GM19324 (cell line): Measurements from ENCODE around the gene CNGA3.
"Not testable (repeated sequence)": the region's sequence is repeated elsewhere in the genome, so short reads cannot be mapped to it uniquely, and the experiment has no call there.

ENCODE experiments used
- ATAC-seq: cut with Tn5 transposase; IDR thresholded peaks from one replicate; pipeline ENCODE4 v1.9.1; 2021; ENCODE audit warnings: mild to moderate bottlenecking, moderate library complexity; ENCODE audit not compliant: unreplicated experiment, low FRiP score

Gene CNGA3

DNA sequence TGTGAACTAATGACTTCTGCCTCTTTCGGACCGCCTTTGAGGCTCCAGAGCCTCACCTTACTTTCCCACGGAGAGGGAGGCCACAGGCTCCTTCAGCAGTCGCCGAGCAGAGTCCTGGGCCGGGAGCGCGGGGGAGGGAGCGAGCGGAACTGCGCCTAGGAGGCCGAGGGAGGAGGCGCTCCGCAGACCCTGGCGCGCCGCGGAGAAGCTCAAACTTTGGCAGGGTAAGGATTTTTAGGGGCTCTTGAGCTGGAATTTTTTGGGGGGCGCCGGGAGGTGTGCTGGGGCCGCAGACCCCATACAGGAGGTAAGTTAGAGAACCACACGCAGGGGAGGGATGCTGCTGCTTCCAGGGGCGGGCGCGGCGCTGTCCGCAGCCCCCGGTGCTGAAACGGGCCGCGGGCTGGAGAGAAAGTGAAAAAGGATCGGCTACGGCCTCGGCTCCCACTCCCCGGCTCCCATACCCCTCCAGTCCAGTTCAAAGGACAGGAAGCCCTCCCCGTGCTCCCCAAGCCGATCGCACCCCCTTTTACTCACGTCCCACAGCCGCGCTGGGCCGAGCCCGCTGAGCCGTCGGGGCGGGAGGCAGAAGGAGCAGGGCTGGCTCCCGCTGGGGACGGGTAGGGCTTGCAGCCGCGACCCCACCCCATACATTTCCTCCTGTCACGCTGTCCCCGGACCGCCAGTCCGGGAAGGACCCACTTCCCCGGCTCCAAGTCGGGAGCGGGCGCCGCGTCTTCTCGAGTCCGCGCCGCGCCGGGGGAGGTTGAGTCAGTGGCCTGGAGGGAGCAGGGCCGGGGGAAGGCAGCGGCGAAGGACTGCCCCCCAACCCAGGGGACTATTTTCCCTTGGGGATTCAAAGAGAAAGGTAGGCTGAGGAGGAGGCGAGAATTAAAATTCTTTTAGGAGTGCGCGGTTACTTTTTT is at the start of gene CNGA3:
CNGA3 (plus strand) TSS at position 146 of the 926 bp plus-strand sequence. CDS start 23,520 bp downstream, outside the sequence.
- no peak for ATAC-seq

DNA sequence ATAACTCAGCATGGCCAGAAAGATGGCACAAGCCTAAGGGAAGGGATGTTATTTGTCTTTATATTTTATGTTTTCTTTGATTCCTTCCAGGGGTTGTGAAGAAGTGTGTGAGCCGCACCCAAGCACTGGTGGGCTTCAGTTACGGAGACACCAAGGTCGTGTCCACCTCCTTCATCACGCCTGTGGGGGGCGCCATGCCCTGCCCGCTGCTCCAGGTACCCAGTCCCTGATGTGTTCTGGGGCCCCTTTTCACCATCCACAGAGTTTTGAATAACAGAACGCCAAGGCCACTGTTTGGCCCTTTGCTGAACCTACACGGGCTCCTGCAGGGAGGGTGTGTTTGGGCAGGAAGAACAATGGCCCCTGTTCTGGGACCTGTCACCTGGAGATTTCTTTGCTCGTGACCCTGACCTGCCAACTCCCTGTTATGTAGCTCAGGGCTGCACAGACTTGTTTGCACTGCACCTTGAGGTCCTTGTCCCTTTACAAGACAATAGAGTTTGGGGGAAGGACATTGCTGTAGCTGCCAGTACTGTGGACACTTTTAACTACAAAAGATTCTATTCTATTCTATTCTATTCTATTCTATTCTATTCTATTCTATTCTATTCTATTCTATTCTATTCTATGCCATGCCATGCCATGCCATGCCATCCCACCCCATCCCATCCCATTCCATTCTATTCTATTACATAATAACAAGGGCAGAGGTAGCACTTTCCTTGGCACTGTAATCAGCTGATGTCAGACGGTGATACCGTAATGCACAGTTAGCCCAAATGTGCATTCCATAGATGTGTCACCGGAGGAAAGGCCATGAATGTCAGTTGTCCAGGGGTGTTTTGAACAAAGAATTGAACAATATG is 48.2 kb upstream of the CNGA3 start:
- no peak for ATAC-seq

DNA sequence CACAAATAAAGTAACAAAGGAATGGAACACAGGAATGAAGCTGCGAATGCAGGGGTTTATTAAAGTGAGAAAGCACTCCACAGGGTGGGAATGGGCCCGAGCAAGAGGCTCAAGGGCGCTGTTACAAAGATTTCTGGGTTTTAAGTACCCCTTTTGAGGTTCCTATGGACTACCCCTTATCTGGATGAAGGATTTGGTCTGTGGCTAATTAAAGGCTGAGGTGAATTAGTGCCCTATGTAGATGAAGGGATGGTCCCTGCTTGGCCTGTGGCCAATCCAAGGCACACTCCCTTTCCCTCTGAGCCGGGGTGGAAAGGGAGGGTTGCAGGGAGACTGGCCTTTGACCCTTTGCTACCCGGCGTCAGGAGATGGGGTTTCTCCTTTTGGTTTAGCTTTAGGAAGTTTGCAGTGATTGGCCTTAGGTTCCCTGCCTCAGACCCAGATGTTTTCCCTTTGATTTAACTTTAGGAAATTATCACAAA is 47.5 kb upstream of the CNGA3 start:
- ATAC-seq = no peak

DNA sequence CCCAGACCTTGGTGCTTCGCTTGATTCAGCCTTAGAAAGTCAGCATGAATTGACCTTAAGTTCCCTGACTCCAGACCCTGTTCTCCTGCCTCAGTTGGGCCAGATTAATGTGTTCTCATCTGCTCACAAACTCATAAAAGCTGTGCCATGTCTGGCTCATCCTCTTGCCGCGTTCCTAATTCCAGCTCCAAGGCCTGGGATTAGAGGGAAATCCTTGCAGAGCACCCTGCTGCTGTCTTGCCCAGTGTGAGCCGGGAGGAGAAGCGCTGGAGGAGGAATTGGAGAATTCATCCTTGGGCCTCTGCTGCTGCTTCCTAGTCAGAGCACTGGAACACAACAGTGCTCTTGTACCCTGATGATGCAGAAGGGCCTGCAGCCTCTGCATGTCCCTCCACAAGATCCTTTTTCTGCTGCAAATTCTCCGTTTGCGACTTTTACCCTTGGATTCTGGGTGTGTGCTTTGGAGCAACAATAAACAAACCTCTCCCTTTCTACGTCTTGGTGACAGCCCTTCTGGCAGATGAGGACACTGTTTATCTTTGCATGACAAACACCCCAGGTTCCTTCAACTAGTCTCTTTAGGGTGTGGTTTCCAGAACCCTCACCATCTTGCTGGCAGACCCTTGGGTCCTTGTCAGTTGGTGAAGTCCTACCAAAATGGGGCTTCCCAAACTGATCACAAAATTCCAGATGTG is 46.9 kb upstream of the CNGA3 start:
- ATAC-seq = no peak

DNA sequence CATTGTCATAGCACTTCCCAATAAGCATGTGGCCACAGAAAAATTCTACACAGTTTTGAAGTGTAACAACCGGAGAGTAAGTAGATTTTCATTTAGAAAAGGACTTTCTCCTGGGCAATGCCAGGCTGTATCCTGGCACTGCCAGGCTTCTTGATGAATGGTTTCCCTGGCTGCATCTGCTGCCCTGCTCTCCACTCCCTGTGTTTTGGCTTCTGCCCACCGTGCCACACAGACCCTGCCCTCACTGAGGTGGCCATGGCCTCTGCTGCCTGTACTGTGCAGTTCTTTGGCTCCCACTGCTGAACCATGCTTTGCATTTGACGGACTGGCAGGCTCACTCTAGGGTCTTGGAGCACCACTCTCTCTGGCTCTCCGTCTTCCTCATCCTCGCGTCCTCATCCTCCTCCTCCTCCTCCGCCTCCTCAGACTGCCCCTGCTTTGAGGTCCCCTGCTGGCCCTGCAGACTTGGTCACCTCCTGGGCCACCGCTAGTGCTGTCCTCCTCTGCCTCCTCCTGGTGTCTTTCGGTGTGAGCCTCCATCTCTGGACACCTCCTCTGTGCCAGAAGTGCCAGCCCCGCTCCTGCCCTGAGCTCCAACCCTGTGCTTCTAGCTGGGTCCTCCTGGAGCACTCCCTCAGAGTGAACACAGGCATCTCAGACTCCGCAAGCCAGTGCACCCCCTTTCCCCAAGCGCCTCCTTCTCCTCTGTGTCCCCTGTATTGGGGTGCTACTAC is 45.9 kb upstream of the CNGA3 start:
- ATAC-seq = no peak

DNA sequence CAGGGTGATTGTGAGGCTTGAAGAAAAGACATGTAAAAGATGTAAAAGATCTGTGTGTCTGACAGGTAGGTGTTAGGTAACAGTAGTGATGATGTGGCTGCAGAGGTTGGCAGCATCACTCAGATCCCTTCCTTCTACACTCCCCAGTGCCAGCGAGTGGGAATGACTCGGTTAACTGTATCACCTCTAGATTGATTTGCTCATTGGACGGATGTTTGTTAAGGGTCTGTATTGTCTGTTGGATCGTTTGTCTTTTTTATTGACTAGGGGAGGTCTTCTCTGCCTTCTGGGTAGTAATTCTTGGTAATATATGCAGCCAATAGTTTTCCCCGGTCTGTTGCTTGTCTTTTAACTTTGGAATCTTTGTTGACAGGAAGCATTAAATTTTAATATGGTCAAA is 44.8 kb upstream of the CNGA3 start:
- no peak for ATAC-seq

DNA sequence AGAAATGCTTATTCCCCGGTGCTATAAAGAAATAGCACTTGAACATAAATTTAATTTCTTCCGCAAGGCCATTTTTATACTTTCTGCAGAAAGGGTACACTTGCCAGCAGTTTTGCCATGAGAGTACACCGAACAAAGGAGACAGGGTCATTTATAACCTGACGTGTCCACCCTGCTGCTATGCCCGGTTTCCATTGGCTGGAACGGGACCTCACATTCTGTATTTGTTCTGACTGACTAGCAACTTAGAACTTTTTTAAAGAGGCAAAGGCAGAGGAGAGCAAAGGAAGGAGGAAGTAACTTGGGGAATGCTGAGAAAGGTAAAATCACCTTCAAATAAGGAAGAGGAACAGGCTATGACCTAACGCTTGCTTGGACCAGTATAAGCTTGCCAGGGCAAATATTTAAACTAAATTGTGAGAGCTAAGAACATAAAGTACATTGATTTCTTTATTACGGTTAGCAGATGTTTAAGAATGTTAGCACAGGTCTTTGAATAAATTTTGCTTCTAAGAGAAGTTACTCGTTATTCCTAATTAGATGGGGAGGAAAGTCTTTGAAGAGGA is 39.0 kb upstream of the CNGA3 start:
- ATAC-seq = not testable (repeated sequence)

DNA sequence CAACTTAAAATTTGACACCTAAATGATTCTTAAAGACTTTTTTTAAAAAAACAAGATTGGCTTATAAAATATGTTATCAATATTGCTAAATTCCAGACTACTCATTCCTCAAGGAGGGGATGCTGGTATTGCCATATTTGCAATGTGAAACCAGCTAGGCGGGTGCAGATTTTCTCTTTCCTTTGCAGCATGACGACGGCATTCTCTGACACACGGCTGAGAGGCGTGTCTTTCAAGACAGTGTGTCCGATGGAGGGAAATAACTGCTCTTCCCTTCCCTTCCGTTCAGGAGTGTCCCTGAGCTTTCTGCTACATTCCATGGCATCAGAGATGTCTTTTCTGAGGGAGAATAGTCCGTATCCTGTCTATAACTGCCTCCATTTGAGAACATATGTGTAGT is 38.2 kb upstream of the CNGA3 start:
- ATAC-seq = no peak

DNA sequence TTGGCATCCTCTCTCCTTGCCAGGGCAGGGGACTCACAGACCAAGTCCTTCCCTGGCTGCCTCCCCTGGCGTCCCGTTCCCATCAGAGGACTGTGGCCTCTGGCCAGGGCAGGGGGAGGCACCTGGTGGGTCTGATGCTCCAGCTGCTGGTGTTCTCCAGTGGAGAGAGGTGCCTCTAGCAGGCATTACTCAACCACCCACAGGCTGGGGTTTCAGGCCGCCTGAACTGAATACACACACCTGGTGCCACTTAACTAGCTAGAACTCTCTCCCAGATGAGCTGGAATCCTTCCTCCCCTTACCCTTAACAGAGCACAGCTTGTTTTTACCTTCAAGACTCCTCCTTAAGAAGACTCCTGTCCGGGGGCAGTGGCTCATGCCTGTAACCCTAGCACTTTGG is 37.7 kb upstream of the CNGA3 start:
- ATAC-seq = no peak

DNA sequence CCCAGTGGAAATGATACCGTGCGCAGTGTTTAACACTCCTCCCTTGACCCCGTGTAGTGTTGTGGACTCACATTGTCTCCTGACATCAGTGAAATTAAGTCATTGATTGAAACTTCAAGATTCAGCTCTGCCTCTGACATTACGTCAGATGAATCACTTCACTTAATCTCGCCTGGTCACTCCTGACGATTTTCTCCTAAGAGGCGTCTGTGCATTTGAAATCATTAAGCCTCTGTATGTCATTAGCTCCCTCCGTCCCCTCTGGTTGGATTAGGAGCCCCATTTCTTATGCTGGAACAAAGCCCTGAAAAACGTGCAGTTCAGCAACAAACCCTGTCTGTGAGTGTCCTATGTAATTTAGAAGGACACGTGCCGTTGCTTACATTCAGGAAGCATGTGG is 36.7 kb upstream of the CNGA3 start:
- no peak for ATAC-seq

DNA sequence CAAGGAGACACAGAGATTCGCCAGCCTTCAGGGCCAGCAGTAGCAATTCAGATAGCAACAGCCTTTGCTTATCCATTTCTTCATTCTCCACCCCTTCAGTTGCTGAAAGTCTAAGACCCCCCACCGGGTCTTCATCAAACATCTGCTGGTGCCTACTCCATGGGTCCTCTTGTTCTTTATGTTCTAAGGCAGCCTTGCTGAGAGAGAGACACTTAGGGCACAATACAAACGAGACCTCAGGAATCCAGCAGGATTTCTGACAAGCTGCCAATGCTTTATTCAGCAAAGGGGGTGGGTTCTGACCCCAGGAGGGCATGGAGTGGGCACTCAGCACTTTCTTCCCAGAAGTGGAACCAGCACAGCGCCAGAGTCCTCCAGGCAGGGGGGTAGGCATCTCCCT is 36.2 kb upstream of the CNGA3 start:
- no peak for ATAC-seq

DNA sequence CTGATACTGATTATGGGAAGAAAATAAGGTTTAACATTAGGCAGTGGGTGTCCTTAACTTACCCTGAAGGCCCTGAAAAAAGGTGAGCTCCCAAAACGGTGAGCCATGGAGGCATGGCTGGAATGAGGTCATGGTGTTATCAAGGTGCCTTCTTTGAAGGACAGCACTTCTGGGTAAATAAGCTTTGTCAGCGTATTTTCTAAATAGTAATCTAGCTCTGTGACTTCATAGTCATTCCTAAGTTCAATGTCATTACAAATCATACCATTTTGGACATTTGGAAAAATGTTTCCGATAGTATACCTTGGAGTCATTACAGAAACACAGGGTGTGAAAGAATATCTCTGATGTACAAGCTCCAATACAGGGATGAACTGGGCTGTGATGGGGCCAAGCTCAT is 35.2 kb upstream of the CNGA3 start:
- no peak for ATAC-seq

DNA sequence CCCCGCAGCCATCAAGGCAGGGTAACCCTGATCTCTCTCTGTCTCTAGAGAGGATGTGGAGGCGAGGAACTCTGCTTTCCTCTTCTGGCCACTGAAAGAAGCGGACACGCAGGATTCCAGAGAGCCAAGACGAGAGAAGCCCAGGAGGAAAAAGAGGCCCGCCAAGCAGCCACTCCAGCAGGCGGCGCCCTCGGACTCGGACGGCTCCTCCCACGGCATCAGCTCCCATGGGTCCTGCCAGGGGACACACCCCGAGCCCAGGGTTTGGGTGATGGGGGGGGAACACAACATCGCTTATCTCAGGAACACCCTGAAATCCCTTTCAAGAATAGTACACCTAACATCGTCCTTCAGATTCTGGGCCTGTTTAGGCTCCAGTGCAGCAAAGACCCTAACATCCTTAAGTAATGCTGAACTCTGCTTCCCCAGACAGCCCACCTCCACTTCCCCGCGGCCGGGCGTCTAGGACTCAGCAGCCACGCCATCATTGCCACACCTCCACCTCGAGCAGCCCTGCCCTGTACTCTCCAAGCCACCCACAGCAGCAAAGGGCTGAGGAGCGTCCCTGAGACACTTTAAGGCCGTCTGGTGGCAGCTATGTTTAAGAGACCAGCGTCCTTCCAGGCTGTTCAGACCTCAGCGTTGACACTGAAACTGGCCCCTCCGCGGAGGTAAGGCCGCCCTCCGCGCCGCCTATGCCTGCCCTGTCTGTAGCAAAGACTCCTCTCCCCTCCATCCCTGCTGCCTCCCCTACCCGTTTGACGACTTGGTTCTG is 34.3 kb upstream of the CNGA3 start:
- ATAC-seq = no peak

DNA sequence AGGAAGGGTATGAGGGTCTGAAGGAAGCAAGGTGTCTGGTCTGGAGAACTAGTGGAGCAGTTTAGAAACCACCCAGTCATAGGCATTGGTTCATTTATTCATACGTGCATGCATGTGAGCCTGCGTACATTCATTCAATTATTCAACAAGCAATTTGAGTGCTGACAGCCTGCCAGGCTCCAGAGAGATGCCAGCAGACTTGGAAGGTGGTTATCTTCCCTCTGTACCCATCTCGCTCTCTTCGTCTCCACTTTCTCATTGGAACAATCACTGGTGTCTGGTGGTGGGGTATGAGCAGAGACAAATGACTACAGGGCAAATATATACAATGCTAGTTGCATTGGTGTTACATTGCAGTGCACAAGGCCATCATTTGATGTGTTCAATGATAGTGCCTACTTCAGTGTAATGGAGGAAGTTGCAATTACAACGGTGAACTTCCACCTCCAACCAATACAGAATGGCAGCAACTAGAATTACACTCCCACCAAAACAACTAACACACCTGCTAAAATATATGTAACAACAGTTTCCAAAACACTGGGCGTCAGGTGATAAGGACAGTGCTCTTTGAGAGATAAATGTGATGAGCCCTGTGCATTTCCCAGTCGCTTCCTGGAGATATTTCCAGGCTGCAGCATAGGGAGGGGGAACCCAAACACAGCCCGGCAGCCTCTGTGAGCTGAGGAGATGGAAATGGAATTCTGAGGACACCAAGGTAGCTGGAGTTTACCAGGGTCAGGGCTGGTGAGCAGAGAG is 32.6 kb upstream of the CNGA3 start:
- ATAC-seq = no peak

DNA sequence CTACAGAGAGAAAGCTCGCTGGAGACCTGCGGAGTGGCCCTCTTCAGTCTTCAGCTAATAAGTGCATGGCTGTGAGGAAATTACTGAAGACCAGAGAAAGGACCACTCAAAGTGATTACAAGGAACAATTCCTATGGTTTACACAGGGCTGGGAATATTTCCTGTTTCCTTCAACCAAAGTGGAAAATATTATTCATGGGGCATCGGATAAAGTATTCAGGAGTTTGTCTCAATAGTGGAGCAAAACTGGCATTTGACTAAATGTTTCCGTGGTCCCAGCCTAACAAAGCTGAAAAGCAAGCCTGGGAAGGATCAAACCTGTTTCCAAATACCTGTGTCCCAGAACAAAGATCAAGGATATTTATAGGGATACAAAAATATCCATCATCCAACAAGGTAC is 32.0 kb upstream of the CNGA3 start:
- ATAC-seq = no peak

DNA sequence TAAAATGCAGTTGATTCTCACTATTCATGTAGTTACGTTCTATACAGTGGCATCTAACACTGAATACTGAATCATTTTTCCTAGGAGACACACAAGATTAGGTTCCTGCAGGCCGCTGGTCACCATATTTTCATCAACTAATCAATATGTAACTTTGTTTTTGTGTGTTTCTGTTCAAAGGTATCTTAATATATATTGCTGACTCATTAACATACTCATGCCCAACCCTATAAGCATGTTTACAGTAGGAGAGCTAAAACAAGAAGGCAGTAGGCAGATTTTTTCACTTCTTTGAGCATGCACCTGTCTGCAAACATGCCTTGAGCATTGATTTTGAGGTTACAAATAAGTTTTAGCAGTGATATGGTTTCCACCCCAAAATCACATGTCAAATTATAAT is 30.3 kb upstream of the CNGA3 start:
- ATAC-seq = no peak

DNA sequence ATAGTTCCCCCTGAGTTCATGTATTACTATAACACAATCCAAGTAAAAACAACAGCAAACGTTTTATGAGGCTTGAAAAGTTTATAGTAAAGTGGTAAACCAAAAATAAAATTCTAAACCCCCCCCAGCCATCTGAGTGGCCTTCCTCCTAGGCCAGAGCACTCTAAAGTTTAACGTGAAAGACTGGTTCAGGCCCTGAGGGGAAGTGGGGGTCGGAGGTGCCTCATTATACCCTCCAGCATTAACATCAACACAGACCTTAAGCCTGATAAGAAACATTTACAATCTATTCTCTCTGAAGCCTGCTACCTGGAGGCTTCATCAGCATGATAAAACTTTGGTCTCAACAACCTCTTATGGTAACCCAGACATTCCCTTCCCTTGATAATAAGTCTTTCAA is 29.0 kb upstream of the CNGA3 start:
- no peak for ATAC-seq

DNA sequence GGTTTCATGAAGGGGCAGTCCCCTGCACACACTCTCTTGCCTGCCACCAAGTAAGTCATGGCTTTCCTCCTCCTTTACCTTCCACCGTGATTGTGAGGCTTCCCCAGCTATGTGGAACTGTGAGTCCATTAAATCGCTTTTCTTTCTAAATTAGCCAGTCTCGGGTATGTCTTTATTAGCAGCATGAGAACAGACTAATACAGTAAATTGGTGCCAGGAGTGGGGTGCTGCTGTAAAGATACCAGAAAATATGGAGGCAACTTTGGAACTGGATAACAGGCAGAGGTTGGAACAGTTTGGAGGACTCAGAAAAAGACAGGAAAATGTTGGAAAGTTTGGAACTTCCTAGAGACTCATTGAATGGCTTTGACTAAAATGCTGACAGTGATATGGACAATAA is 26.1 kb upstream of the CNGA3 start:
- not testable (repeated sequence) for ATAC-seq
